Thyroid gland (tissue), 4 donors: ENCODE results near the gene ZC3HAV1L. TPM values are rescaled to one million over a fixed set of nuclear protein-coding genes. Genes with fewer than 3 reads are reported as not detected.

Source experiments
- DNase-seq, 2 donors: peaks; one replicate each; pipeline ENCODE4 v3.0.0-alpha.2; 2019
- H3K27ac ChIP-seq, 3 donors: fragments of 200-600 bp; sonication (generic); 1 replicate in 2 of 3; 2 replicates in 1 of 3; pipeline ENCODE4 v1.5.1; 2016 to 2019; ENCODE audit warnings: mild to moderate bottlenecking in 1 of 3, moderate library complexity in 1 of 3
- H3K27me3 ChIP-seq: fragments of 200-600 bp; sonication (generic); one replicate; pipeline ENCODE4 v1.5.1; 2019
- H3K36me3 ChIP-seq, 2 donors: fragments of 200-600 bp; sonication (generic); one replicate each; pipeline ENCODE4 v1.5.1; 2016 to 2019
- H3K4me1 ChIP-seq, 2 donors: fragments of 200-600 bp; sonication (generic); one replicate each; pipeline ENCODE4 v1.5.1; 2017 to 2019
- H3K4me3 ChIP-seq, 3 donors: fragments of 200-600 bp; sonication (generic); replicated peaks in 1 of 3; 1 replicate in 2 of 3; 2 replicates in 1 of 3; pipeline ENCODE4 v1.5.1; 2016; ENCODE audit warnings: mild to moderate bottlenecking in 1 of 3
- H3K9me3 ChIP-seq: fragments of 200-600 bp; sonication (generic); one replicate; pipeline ENCODE4 v1.5.1; 2017
- POLR2A ChIP-seq, 2 donors: fragments of 450-650 bp; IDR thresholded peaks; one replicate each; pipeline ENCODE4 v1.6.1; 2017; ENCODE audit warnings: antibody characterized with exemption in 2 of 2, mild to moderate bottlenecking in 2 of 2, moderate library complexity in 1 of 2
- whole genome bisulfite sequencing, 2 donors: methylation state at CpG; one replicate each; pipeline ENCODE4 v1.1.5; 2017; 5-methylcytosine and 5-hydroxymethylcytosine counted together
- intact Hi-C: fragments of 100-400 bp; cut with DNase I; formaldehyde crosslinking; loops from one replicate; pipeline ENCODE4 v1.15.1; 2023
- total RNA-seq, 4 donors: library from RNA; depleted of rRNA; stranded (reverse); fragments of >200 nt; gene quantifications; one replicate each; pipeline ENCODE4 v1.2.3, GENCODE V29; 2016
- TF ChIP-seq, protein P1 (sequence below), 6 experiments: fragments of 200-600 bp in 3 of 6; fragments of 450-650 bp in 3 of 6; sonication (generic) in 3 of 6; IDR thresholded peaks; one replicate each; pipeline ENCODE4 v1.5.1; 2016 to 2019; ENCODE audit warnings: antibody characterized with exemption in 6 of 6, mild to moderate bottlenecking in 2 of 6, inconsistent platforms in 1 of 6, moderate library complexity in 1 of 6

Gene ZC3HAV1L
- total RNA-seq, 4 donors from 2014 or later, result 31.7 to 73.7 (median 45.5) TPM

DNA sequence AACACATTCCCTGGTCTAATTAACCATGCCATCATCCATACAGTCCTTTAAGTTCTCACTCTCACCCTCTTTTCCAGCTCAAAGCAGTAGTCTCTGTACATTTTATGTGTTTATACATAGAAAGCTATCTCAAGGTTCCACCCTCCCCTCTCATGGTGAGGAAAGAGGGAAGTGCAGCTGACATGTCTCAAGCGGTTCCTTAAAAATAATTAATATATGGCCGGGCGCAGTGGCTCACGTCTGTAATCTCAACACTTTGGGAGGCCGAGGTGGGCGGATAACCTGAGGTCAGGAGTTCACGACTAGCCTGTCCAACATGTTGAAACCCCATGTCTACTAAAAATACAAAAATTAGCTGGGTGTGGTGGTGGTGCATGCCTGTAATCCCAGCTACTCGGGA lies 37.0 kb upstream of the ZC3HAV1L start:
- TF ChIP-seq POLR2A (IDR thresholded peaks at IDR 0.05), result no peak
- TF ChIP-seq, protein P1, sequence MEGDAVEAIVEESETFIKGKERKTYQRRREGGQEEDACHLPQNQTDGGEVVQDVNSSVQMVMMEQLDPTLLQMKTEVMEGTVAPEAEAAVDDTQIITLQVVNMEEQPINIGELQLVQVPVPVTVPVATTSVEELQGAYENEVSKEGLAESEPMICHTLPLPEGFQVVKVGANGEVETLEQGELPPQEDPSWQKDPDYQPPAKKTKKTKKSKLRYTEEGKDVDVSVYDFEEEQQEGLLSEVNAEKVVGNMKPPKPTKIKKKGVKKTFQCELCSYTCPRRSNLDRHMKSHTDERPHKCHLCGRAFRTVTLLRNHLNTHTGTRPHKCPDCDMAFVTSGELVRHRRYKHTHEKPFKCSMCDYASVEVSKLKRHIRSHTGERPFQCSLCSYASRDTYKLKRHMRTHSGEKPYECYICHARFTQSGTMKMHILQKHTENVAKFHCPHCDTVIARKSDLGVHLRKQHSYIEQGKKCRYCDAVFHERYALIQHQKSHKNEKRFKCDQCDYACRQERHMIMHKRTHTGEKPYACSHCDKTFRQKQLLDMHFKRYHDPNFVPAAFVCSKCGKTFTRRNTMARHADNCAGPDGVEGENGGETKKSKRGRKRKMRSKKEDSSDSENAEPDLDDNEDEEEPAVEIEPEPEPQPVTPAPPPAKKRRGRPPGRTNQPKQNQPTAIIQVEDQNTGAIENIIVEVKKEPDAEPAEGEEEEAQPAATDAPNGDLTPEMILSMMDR (IDR thresholded peaks at IDR 0.05), result no peak
- Histone ChIP-seq H3K27me3 (no peaks in the 10 kb centered on the region), H3K36me3 (peaks cover 45 to 70% of the 10 kb centered on the region in 2 donors), H3K9me3 (no peaks in the 10 kb centered on the region), H3K4me1 (no peaks in the 10 kb centered on the region), H3K4me3 (no peak overlapping the region), H3K27ac (no peak overlapping the region)
- no peak for DNase-seq
- intact Hi-C loops, result loop anchor here (10.0 kb wide), 1 partner anchor 188 kb away; no protein-coding TSS in a partner anchor
- WGBS, 2 donors, result 90 to 97% methylated on average over 8 of the region's 8 CpGs

DNA sequence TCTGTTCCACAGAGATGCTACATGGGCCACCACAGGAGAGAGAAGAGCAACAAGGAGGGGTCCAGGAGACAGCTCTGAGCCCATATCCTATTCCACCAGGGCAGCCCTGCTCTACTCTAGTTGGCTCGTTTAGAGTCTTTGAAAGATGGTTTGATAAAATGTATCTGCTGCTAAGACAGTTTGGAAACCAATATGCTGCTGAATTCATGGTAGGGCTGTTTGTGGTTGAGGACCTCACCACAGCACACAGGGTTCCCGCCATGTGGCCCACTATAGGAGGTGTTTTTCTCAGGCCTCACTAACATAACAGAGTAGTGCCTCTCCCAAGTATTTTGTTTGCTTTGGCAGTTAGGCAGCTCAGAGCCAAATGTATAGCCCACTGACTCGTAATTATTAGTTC lies 35.8 kb upstream of the ZC3HAV1L start:
- DNase-seq, result no peak
- TF ChIP-seq, protein P1 (IDR thresholded peaks at IDR 0.05), result no peak
- no peak for TF ChIP-seq POLR2A (IDR thresholded peaks at IDR 0.05)
- peaks cover 41 to 61% of the 10 kb centered on the region in 2 donors for H3K36me3 ChIP-seq
- H3K9me3 ChIP-seq, result no peaks in the 10 kb centered on the region
- H3K27me3 ChIP-seq, result no peaks in the 10 kb centered on the region
- no peak overlapping the region for H3K4me3 ChIP-seq
- H3K27ac ChIP-seq, result no peak overlapping the region
- 90 to 93% methylated on average over 3 of the region's 3 CpGs for WGBS, 2 donors
- no peaks in the 10 kb centered on the region for H3K4me1 ChIP-seq
- intact Hi-C loops, result loop anchor here (10.0 kb wide), 1 partner anchor 187 kb away; no protein-coding TSS in a partner anchor

DNA sequence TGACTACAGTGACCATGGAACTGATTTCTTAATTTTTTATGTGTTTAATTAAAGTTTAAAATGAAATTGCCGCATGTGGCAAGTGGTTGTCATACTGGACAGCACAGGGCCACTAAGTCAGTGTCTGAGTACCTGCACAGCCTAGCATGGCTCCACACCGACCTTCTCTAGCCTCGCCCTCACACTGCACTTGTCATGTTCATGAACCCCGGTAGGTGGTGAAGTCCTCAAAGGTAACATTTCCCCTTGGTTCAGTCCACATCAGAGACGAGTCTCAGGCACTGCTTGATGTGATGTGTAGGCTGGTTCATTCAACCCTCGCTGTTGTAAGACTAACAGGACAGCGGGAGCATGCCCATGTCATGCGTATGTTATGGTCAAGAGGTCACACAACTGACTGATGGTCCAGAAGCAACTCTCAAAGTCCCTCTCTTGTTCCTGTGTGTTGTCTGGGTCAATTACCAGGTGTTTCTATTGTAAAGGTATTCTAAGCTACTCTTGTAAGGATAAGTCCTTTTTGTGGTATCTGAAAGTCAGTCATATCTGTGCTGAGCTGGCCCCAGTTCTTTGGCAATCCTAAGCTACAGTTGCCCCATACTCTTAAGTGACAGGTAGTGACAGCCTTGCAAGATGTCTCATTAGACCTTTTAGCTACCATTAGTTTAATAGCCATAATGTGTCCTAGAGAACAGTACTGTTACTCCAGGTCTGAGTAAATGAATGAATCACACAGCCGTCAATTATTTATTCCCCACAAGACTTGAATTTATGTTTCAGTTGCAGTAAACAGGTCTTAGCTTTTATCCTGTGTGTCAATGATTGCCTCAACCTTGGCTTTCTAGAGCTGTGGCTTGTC lies 32.9 kb upstream of the ZC3HAV1L start:
- Histone ChIP-seq H3K4me1 (no peaks in the 10 kb centered on the region), H3K27me3 (no peaks in the 10 kb centered on the region), H3K9me3 (no peaks in the 10 kb centered on the region), H3K27ac (no peak overlapping the region), H3K4me3 (no peak overlapping the region), H3K36me3 (peaks cover 56 to 73% of the 10 kb centered on the region in 2 donors)
- TF ChIP-seq POLR2A (IDR thresholded peaks at IDR 0.05), result no peak
- TF ChIP-seq, protein P1 (IDR thresholded peaks at IDR 0.05), result no peak
- DNase-seq, result no peak
- intact Hi-C loops, result no loop called here
- WGBS, 2 donors, result 96 to 97% methylated on average over 9 of the region's 9 CpGs

DNA sequence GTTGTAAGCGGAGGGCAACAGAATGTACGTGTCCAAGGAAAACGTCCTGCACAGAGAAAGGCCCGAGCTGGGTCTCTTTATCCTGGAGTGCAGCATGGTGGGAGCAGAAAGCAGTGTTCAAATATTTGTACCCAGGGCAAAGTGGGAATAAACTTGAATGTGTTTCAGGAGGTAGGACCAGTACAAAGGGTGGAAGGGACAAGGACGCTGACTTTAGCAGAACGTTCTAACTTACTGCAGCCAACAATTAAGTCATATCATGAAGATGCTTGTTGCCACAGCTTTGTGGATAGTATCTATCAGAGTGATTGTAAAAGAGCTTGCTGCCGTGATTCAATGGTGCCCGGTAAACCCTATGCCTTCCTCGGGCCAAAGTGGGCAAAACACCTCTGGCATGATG lies 30.5 kb upstream of the ZC3HAV1L start:
- H3K36me3 ChIP-seq, result peaks cover 50 to 63% of the 10 kb centered on the region in 2 donors
- TF ChIP-seq POLR2A (IDR thresholded peaks at IDR 0.05), result no peak
- TF ChIP-seq, protein P1 (IDR thresholded peaks at IDR 0.05), result no peak
- H3K4me3 ChIP-seq, result no peak overlapping the region
- H3K27ac ChIP-seq, result no peak overlapping the region
- no peaks in the 10 kb centered on the region for H3K4me1 ChIP-seq
- H3K27me3 ChIP-seq, result no peaks in the 10 kb centered on the region
- intact Hi-C loops, result no loop called here
- DNase-seq, result no peak
- 85 to 89% methylated on average over 9 of the region's 9 CpGs for WGBS, 2 donors
- H3K9me3 ChIP-seq, result no peaks in the 10 kb centered on the region

DNA sequence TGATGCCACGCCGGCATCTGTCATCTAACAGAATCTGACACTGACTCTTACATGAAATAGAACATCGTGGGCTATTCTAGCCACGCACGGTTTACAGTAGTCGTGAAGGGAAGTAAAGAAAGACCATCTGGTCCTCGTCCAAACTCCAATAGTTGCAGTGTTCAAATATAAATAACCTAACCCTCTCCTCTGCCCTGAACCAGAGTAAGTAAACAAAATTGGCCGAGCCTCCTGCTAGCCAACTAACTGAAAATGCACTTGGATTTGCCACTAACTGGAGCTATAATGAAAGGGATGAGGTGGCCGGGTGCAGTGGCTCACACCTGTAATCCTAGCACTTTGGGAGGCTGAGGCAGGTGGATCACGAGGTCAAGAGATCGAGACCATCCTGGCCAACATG lies 29.5 kb upstream of the ZC3HAV1L start:
- H3K9me3 ChIP-seq, result no peaks in the 10 kb centered on the region
- DNase-seq, result no peak
- WGBS, 2 donors, result 86 to 93% methylated on average over 11 of the region's 11 CpGs
- intact Hi-C loops, result no loop called here
- H3K27ac ChIP-seq, result no peak overlapping the region
- H3K4me1 ChIP-seq, result no peaks in the 10 kb centered on the region
- peaks cover 46 to 69% of the 10 kb centered on the region in 2 donors for H3K36me3 ChIP-seq
- no peak overlapping the region for H3K4me3 ChIP-seq
- no peaks in the 10 kb centered on the region for H3K27me3 ChIP-seq
- TF ChIP-seq POLR2A (IDR thresholded peaks at IDR 0.05), result no peak
- TF ChIP-seq, protein P1 (IDR thresholded peaks at IDR 0.05), result no peak
